H1 (cell line): ENCODE measurements around the gene NUBPL. TPM values are rescaled to one million over a fixed set of nuclear protein-coding genes. Genes with fewer than 3 reads are reported as not detected.

ENCODE experiments used
- CTCF ChIA-PET: fragments of 300-600 bp; sonication (Branson Sonifier 250); formaldehyde crosslinking; loops from one replicate; lab custom pipeline; 2021; ENCODE audit not compliant: partially characterized antibody; lab: Charles Lee
- POLR2A ChIA-PET: fragments of 300-600 bp; sonication (Branson Sonifier 250); formaldehyde crosslinking; loops from one replicate; lab custom pipeline; 2021; ENCODE audit warnings: inconsistent platforms; ENCODE audit not compliant: partially characterized antibody; lab: Charles Lee
- DNase-seq, 2 experiments: peaks; one replicate each; pipeline versions ENCODE4 v3.0.0 to v3.0.0-alpha.2; 2010 to 2022; ENCODE audit warnings: low spot score in 2 of 2, low read depth in 1 of 2, mixed read lengths in 1 of 2
- FAIRE-seq: peaks from 2 replicates; lab custom pipeline; 2011; peaks lifted over from hg19 to GRCh38; lab: Jason Lieb, UNC
- H2AFZ ChIP-seq: 2 replicates; pipeline ENCODE4 v1.8.1; 2012; ENCODE audit warnings: low read length, inconsistent platforms
- H2AK5ac ChIP-seq: 2 replicates; pipeline ENCODE4 v1.6.1; 2013; ENCODE audit warnings: low read depth, low read length
- H2BK120ac ChIP-seq: replicated peaks from 2 replicates; pipeline ENCODE3; 2013; ENCODE audit warnings: low read depth, low read length, inconsistent platforms
- H2BK12ac ChIP-seq: 2 replicates; pipeline ENCODE4 v1.6.1; 2013; ENCODE audit warnings: low read depth, low read length
- H2BK15ac ChIP-seq: 2 replicates; pipeline ENCODE4 v1.6.1; 2013; ENCODE audit warnings: low read length
- H2BK20ac ChIP-seq: 2 replicates; pipeline ENCODE4 v1.6.1; 2013; ENCODE audit warnings: low read length
- H2BK5ac ChIP-seq: 2 replicates; pipeline ENCODE4 v1.6.1; 2013; ENCODE audit warnings: low read depth, low read length
- H3K14ac ChIP-seq: 2 replicates; pipeline ENCODE4 v1.6.1; 2013; ENCODE audit warnings: inconsistent platforms; ENCODE audit not compliant: insufficient read length
- H3K18ac ChIP-seq: 2 replicates; pipeline ENCODE4 v1.6.1; 2013; ENCODE audit warnings: low read length; ENCODE audit errors: extremely low read depth
- H3K23ac ChIP-seq: 2 replicates; pipeline ENCODE4 v1.6.1; 2013; ENCODE audit warnings: inconsistent platforms; ENCODE audit not compliant: insufficient read length
- H3K23me2 ChIP-seq: 2 replicates; pipeline ENCODE4 v1.6.1; 2013; ENCODE audit warnings: low read depth, low read length
- H3K27ac ChIP-seq: 2 replicates; pipeline ENCODE4 v1.6.1; 2011; ENCODE audit warnings: low read depth, low read length, inconsistent platforms
- H3K27me3 ChIP-seq, 4 experiments: replicated peaks in 1 of 4; 1 replicate in 1 of 4; 2 replicates in 3 of 4; pipeline versions ENCODE4 v1.6.1 to v1.8.1; 2011 to 2013; ENCODE audit warnings: low read length in 3 of 4, mild to moderate bottlenecking in 3 of 4, inconsistent platforms in 2 of 4, mixed read lengths in 2 of 4, moderate library complexity in 1 of 4; ENCODE audit not compliant: control insufficient read depth in 3 of 4, insufficient read depth in 3 of 4; ENCODE audit errors: extremely low read depth in 1 of 4
- H3K36me3 ChIP-seq, 4 experiments: 2 replicates each; pipeline versions ENCODE4 v1.6.1 to v1.8.1; 2011 to 2013; ENCODE audit warnings: mild to moderate bottlenecking in 4 of 4, low read length in 3 of 4, moderate library complexity in 2 of 4, control low read depth in 1 of 4, inconsistent platforms in 1 of 4; ENCODE audit not compliant: insufficient read depth in 4 of 4, control insufficient read depth in 2 of 4
- H3K4ac ChIP-seq: replicated peaks from 2 replicates; pipeline ENCODE3; 2013; ENCODE audit warnings: low read length, low read depth, mixed read lengths, inconsistent platforms; ENCODE audit not compliant: insufficient read length
- H3K4me1 ChIP-seq, 4 experiments: replicated peaks in 1 of 4; 1 replicate in 1 of 4; 2 replicates in 3 of 4; pipeline versions ENCODE4 v1.6.1 to v1.8.1; 2011 to 2013; ENCODE audit warnings: low read length in 3 of 4, inconsistent platforms in 2 of 4, mixed read lengths in 1 of 4; ENCODE audit not compliant: insufficient read depth in 4 of 4, control insufficient read depth in 3 of 4
- H3K4me2 ChIP-seq, 2 experiments: 2 replicates each; pipeline versions ENCODE4 v1.6.1 to v1.8.1; 2011 to 2013; ENCODE audit warnings: low read depth in 2 of 2, low read length in 2 of 2, control low read depth in 1 of 2, inconsistent platforms in 1 of 2, mild to moderate bottlenecking in 1 of 2; ENCODE audit not compliant: insufficient read depth in 1 of 2
- H3K4me3 ChIP-seq, 4 experiments: fragments of 200-600, 300-600 bp in 1 of 4; sonication (generic), shearing (Covaris generic), sonication (Bioruptor Twin) in 1 of 4; 2 replicates each; pipeline versions ENCODE4 v1.5.1 to v1.8.1; 2011 to 2016; ENCODE audit warnings: low read length in 4 of 4, low read depth in 3 of 4, control low read depth in 2 of 4, inconsistent platforms in 2 of 4, mild to moderate bottlenecking in 2 of 4, mixed read lengths in 1 of 4, moderate library complexity in 1 of 4; ENCODE audit not compliant: insufficient read depth in 2 of 4; ENCODE audit errors: extremely low read depth in 1 of 4
- H3K56ac ChIP-seq: replicated peaks from 2 replicates; pipeline ENCODE3; 2013; ENCODE audit warnings: low read depth, mild to moderate bottlenecking, mixed read lengths, low read length, inconsistent platforms; ENCODE audit not compliant: insufficient read length
- H3K79me1 ChIP-seq: 2 replicates; pipeline ENCODE4 v1.6.1; 2013; ENCODE audit warnings: low read depth, low read length, control low read depth
- H3K79me2 ChIP-seq, 2 experiments: 2 replicates each; pipeline versions ENCODE4 v1.6.1 to v1.8.1; 2012 to 2013; ENCODE audit warnings: low read length in 2 of 2, mild to moderate bottlenecking in 2 of 2, inconsistent platforms in 1 of 2; ENCODE audit not compliant: insufficient read depth in 2 of 2, control insufficient read depth in 1 of 2
- H3K9ac ChIP-seq, 4 experiments: replicated peaks in 1 of 4; 1 replicate in 1 of 4; 2 replicates in 3 of 4; pipeline versions ENCODE4 v1.6.1 to v1.8.1; 2011 to 2013; ENCODE audit warnings: low read depth in 3 of 4, low read length in 3 of 4, control low read depth in 2 of 4, mild to moderate bottlenecking in 2 of 4, moderate library complexity in 2 of 4, inconsistent platforms in 1 of 4; ENCODE audit errors: extremely low read depth in 1 of 4
- H3K9me3 ChIP-seq, 2 experiments: 2 replicates each; pipeline versions ENCODE4 v1.6.1 to v1.8.1; 2012 to 2013; ENCODE audit warnings: mild to moderate bottlenecking in 2 of 2, moderate library complexity in 2 of 2, control low read depth in 1 of 2, inconsistent platforms in 1 of 2, low read depth in 1 of 2, low read length in 1 of 2, mixed read lengths in 1 of 2; ENCODE audit not compliant: insufficient read depth in 2 of 2
- H4K20me1 ChIP-seq, 2 experiments: replicated peaks in 1 of 2; 2 replicates each; pipeline versions ENCODE3 to v1.8.1; 2011 to 2013; ENCODE audit warnings: inconsistent platforms in 2 of 2, low read length in 2 of 2, mild to moderate bottlenecking in 1 of 2; ENCODE audit not compliant: insufficient read depth in 2 of 2, control insufficient read depth in 1 of 2
- H4K5ac ChIP-seq: 2 replicates; pipeline ENCODE4 v1.6.1; 2013; ENCODE audit warnings: low read length, low read depth, mixed read lengths, inconsistent platforms; ENCODE audit not compliant: insufficient read length
- H4K8ac ChIP-seq: 2 replicates; pipeline ENCODE4 v1.8.0; 2013; ENCODE audit warnings: mild to moderate bottlenecking, moderate library complexity, low read length, inconsistent platforms; ENCODE audit not compliant: insufficient read depth; ENCODE audit errors: extremely low read depth
- H4K91ac ChIP-seq: replicated peaks from 2 replicates; pipeline ENCODE3; 2013; ENCODE audit warnings: low read length, mixed read lengths, inconsistent platforms; ENCODE audit not compliant: insufficient read length
- CREB1 ChIP-seq: IDR thresholded peaks from 2 replicates; pipeline ENCODE4 v1.6.1; 2012; ENCODE audit warnings: inconsistent platforms
- CTBP2 ChIP-seq: IDR thresholded peaks from 2 replicates; pipeline ENCODE4 v1.7.0; 2011; ENCODE audit warnings: borderline replicate concordance, mild to moderate bottlenecking, moderate library complexity, mixed read lengths, low read length; ENCODE audit not compliant: insufficient read depth, insufficient read length
- EZH2 ChIP-seq: fragments of 200-600 bp; sonication (generic); IDR thresholded peaks from 2 replicates; pipeline ENCODE4 v1.7.1; 2012; ENCODE audit warnings: low read depth, mild to moderate bottlenecking, moderate library complexity, low read length, inconsistent platforms; ENCODE audit not compliant: severe bottlenecking
- JUND ChIP-seq: IDR thresholded peaks from 2 replicates; pipeline ENCODE4 v1.6.1; 2011; ENCODE audit warnings: mild to moderate bottlenecking, improper control_type of control experiment, low read length
- MAFK ChIP-seq: IDR thresholded peaks from 2 replicates; pipeline ENCODE4 v1.6.1; 2012; ENCODE audit warnings: low read depth, mild to moderate bottlenecking, improper control_type of control experiment, low read length
- NRF1 ChIP-seq: IDR thresholded peaks from 2 replicates; pipeline ENCODE4 v1.6.1; 2011; ENCODE audit warnings: mild to moderate bottlenecking, low read depth, low read length, improper control_type of control experiment
- RBBP5 ChIP-seq: IDR thresholded peaks from 2 replicates; pipeline ENCODE4 v1.7.1; 2012; ENCODE audit warnings: low read depth, mild to moderate bottlenecking, inconsistent platforms, low read length, moderate library complexity, borderline replicate concordance
- SP1 ChIP-seq: IDR thresholded peaks from 2 replicates; pipeline ENCODE4 v1.6.1; 2011; ENCODE audit warnings: low read depth, low read length
- SUZ12 ChIP-seq: fragments of 200-600 bp; sonication (generic); IDR thresholded peaks from 2 replicates; pipeline ENCODE4 v1.6.1; 2012; ENCODE audit warnings: mild to moderate bottlenecking, inconsistent platforms, low read length, moderate library complexity, mixed read lengths
- WGBS, 2 experiments: shearing (Covaris generic) in 1 of 2; methylation state at CpG; one replicate each; pipeline versions ENCODE4 v1.1.6 to v1.1.7; 2013 to 2015; ENCODE audit warnings: low lambda C conversion rate in 2 of 2, mixed read lengths in 2 of 2, inconsistent platforms in 1 of 2, low coverage in 1 of 2, missing lambda C conversion rate in 1 of 2; ENCODE audit not compliant: insufficient replicate concordance in 2 of 2, insufficient coverage in 1 of 2, insufficient read length in 1 of 2; ENCODE audit errors: extremely low coverage in 1 of 2, missing lambda C conversion rate in 1 of 2; 5-methylcytosine and 5-hydroxymethylcytosine counted together
- polyA plus RNA-seq, 7 experiments: library from polyadenylated mRNA; depleted of rRNA in 3 of 7; stranded (reverse) in 5 of 7; unstranded in 2 of 7; fragments of >200 nt in 5 of 7; fragments of 200-250 nt in 2 of 7; gene quantifications; 1 replicate in 5 of 7; 2 replicates in 1 of 7; 4 replicates in 1 of 7; pipeline versions ENCODE4 v1.2.1 to v1.2.3, GENCODE V29; 2011 to 2013; ENCODE audit warnings: missing spikeins in 2 of 7, mixed read lengths in 2 of 7
- total RNA-seq: library from RNA; stranded (reverse); fragmentation: NEBNext Ultra II Directional; extraction: Animal tissue kit (Norgen Biotek cat#: 25700); gene quantifications from 2 replicates; pipeline ENCODE4 v1.2.1, GENCODE V29; 2021

Gene NUBPL
- total and polyA plus RNA-seq, 2 of the 8 experiments (the other 6 are each of a cell fraction or from before 2014, with no cell fraction given): 1.6 to 6.8 TPM

DNA sequence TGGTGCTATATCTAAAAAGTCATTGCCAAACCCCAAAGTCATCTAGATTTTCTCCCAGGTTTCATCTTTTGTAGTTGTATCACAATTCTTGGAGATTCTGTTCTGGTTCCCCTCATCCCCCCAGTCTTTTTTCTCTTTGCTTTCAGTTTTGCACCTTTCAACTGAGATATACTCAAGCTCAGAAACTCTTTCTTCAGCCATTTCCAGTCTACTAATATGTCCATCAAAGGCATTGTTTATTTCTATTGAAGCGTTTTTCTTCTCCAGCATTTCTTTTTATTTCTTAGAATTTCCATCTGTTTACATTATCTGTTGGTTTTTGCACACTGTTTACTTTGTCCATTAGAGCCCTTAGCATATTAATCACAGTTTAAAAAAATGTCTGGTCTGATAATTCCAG is 179.5 kb downstream of the NUBPL start:
- ChIA-PET POLR2A (no interaction called here), CTCF (no interaction called here)
- H3K4me2 ChIP-seq: no peak overlapping the region
- no peaks in the 10 kb centered on the region for H3K36me3 ChIP-seq
- DNase-seq: no peak
- H3K14ac ChIP-seq: no peak overlapping the region
- no peaks in the 10 kb centered on the region for H3K27me3 ChIP-seq
- no peak overlapping the region for H2BK20ac ChIP-seq
- H2BK120ac ChIP-seq: no peak overlapping the region
- no peak overlapping the region for H3K4me3 ChIP-seq
- no peak overlapping the region for H3K56ac ChIP-seq
- H2BK15ac ChIP-seq: no peak overlapping the region
- TF ChIP-seq SP1: no peak
- TF ChIP-seq CREB1: no peak
- no peak for TF ChIP-seq SUZ12
- no peak for TF ChIP-seq JUND
- no peak for TF ChIP-seq NRF1
- TF ChIP-seq CTBP2: no peak
- no peak for TF ChIP-seq MAFK
- TF ChIP-seq RBBP5: no peak
- TF ChIP-seq EZH2: no peak
- TF ChIP-seq, all 59 proteins: peak for 0
- no peak overlapping the region for H2BK5ac ChIP-seq
- H4K91ac ChIP-seq: no peak overlapping the region
- H2BK12ac ChIP-seq: no peak overlapping the region
- H3K23me2 ChIP-seq: no peaks in the 10 kb centered on the region; the same call in 1 of the 2 replicates
- WGBS, 2 experiments: 89% methylated on average over 1 of the region's 1 CpG; no CpG with 5 or more reads in 1 of the 2 experiments
- no peak overlapping the region for H3K9ac ChIP-seq
- H3K4ac ChIP-seq: no peak overlapping the region
- no peak overlapping the region for H2AFZ ChIP-seq
- no peak for FAIRE-seq
- no peak overlapping the region for H4K8ac ChIP-seq
- no peak overlapping the region for H2AK5ac ChIP-seq
- no peak overlapping the region for H4K5ac ChIP-seq
- no peak overlapping the region for H3K27ac ChIP-seq
- no peaks in the 10 kb centered on the region for H3K79me1 ChIP-seq
- no peaks in the 10 kb centered on the region for H3K4me1 ChIP-seq
- no peak overlapping the region for H3K23ac ChIP-seq
- no peaks in the 10 kb centered on the region for H4K20me1 ChIP-seq
- H3K79me2 ChIP-seq: no peaks in the 10 kb centered on the region
- H3K9me3 ChIP-seq: peaks cover 2 to 4% of the 10 kb centered on the region in 2 experiments; a peak in 3 of 4 replicates
- no peak overlapping the region for H3K18ac ChIP-seq
